ENCODE results near the gene CDC42BPB.

The CDC42BPB gene, protein sequence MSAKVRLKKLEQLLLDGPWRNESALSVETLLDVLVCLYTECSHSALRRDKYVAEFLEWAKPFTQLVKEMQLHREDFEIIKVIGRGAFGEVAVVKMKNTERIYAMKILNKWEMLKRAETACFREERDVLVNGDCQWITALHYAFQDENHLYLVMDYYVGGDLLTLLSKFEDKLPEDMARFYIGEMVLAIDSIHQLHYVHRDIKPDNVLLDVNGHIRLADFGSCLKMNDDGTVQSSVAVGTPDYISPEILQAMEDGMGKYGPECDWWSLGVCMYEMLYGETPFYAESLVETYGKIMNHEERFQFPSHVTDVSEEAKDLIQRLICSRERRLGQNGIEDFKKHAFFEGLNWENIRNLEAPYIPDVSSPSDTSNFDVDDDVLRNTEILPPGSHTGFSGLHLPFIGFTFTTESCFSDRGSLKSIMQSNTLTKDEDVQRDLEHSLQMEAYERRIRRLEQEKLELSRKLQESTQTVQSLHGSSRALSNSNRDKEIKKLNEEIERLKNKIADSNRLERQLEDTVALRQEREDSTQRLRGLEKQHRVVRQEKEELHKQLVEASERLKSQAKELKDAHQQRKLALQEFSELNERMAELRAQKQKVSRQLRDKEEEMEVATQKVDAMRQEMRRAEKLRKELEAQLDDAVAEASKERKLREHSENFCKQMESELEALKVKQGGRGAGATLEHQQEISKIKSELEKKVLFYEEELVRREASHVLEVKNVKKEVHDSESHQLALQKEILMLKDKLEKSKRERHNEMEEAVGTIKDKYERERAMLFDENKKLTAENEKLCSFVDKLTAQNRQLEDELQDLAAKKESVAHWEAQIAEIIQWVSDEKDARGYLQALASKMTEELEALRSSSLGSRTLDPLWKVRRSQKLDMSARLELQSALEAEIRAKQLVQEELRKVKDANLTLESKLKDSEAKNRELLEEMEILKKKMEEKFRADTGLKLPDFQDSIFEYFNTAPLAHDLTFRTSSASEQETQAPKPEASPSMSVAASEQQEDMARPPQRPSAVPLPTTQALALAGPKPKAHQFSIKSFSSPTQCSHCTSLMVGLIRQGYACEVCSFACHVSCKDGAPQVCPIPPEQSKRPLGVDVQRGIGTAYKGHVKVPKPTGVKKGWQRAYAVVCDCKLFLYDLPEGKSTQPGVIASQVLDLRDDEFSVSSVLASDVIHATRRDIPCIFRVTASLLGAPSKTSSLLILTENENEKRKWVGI (N-terminal part only)

DNA sequence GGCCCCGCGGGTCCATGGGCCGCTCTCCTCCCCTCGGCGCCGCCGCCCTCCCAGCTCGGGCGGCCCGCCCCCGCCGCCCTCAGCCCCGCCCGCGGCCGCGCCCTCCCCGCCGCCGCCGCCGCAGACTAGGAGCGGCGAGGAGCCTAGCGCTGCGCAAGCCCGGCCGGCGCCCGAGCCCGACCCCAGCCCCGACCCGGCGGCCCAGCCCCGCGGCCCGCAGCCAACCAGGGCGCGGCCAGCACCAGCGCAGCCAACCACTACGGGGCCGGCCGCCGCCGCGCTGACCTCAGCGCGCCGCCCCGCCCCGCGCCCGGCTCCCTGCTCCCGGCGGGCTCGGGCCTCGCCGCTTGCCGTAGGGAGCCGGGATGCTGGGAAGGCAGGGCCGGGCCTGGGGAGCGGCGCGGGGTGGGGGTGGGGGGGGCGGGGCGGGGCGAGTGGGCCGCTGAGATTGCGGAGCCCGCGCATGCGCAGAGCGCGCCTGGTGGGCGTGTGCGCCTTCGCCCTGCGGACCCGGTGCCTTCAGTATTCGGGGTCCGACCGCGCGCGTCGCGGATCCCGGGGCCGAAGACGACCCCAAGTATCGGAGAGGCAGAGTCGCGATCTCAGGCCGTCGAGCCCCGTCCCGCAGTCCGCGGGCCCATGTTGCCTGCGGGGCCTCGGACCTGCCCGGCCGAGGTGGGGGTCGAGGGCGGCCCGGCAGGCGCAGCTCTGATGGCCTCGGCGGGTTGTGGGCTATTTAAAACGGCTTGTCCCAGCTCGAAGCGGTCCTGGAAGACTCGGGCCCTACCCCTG, at the start of gene CDC42BPB:
Gene CDC42BPB, minus strand, starts transcription at position 178 of the 792 bp plus-strand sequence. CDS start 376 bp downstream, outside the sequence.
- DNase-seq (ENCODE audit: low read depth in 3 of 3, low spot score in 1 of 3) = peak in 2 of 3 donors; percentile 12 to 27

DNA sequence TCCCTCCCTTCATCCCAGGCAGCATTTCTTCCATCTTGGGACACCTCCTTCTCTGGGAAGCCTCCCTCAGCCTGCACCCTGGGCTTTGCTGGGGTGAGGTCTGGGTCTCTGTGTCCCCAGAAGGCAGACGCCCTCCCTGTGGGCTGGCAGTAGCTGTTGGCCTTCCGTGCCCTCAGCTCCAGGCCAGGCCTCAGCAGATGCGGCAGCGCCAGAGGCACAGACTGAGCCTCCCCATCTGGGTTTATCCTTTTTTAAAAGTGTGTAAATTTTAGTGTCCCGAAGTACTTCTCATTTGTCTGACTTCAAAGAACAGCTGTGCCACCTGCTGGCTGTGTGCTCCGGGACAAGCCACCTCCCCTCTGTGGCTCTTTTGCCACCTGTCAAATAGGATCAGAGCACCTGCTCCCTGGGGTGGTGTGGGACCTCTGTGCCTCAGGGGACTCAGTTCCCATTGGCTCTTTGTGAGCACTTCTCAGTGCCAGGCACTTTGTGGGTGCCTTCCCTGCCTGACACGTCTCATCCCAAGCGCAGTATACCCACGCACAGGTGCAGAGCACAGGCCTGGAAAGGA, 48.3 kb upstream of the CDC42BPB start:
- DNase-seq (ENCODE audit: low read depth in 3 of 3, low spot score in 1 of 3) = no peak

DNA sequence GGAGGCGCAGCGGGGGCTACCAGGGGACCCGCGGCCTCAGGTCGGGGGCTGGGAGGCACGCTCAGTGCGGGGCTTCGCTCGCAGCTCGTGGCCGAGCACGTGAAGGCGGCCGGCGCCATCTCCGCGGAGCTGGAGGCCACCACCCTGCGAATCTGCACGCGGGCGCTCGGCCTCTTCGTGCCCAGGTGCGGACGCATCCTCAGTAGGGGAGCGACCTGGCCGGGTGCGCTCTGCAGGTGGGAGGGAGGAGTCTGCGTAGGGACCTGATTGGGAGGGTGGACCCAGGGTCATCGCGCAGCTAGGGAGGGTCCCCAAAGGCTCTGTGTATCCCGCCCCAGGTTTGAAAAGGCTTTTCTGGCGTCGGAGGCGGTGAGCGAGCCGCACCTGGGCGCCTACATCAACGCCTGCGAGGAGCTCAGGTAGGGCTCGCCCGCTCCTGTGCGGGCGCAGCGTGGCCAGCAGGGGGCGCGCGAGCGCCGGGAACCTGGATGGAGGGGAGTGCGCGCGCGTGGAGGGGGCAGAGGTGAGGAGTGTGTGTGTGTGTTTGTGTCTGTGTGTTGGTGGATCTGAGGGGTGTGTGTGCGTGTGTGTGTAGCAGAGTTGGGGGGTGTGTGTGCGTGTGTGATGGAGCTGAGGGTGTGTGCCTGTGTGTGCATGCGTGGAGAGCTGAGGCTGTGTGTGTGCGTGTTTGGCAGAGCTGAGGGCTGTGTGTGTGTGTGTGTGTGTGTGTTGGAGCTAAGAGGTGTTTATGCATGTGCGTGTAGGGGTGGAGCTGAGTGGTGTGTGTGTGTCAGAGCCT, 47.5 kb upstream of the CDC42BPB start:
- DNase-seq (ENCODE audit: low read depth in 3 of 3, low spot score in 1 of 3) = peak; percentile 28 to 73 (median 53)

DNA sequence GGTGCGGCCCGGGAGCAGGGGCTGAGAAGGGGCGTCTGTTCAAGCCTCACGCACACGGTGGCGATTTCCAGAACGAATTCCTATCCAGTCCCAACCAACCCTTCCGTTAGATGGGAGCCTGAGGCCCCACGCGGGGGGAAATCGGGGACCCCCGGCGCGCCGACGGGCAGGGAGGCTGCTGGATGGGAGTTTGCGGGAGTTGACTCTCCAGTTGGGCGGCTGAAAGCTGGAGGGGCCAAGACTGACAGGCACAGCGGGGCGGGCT, 47.0 kb upstream of the CDC42BPB start:
- DNase-seq (ENCODE audit: low read depth in 3 of 3, low spot score in 1 of 3) = no peak

DNA sequence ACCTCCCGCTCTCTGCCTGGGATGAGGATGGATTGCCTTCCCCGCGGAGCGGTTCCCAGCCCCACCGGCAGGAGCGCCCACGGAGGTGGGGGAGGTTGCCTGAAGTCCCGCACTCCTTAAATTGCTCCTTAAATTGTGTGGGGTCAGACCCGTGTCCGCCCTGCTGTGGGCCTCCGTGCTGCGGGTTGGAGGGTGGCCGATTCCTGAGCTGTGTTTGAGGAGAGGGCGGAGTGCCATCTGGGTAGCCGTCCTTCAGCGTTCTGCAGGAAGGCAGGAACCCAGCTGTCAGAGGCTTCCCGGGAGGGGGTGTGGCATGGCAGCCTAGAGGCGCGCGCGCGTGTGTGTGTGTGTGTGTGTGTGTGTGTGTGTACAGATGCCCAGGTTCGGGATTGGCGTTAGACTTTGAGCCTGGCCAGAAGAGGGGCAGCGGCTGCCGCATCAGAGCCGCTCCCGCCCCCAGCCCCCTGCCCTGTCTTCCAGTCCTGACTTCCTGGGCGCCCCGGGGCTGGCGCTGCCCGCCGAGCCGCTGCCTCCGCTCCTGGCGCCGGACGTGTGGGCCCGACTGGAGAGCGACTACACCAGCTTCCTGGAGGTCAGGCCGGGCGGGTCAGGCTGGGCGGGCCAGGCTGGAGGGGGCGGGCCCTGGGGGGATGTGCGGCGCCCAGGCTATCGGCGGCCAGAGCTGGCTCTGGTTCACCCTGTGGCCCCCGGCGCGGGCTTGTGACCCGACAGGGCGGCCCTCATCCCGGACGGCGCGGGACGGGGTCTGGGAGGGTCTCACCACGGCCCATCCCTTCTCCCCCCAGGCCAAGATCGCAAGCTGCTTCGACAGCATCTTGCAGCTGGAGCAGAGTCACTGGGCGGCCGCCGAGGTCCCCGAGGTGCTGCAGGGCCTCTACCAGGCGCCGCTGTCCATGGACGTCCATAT, 46.4 kb upstream of the CDC42BPB start:
- no peak for DNase-seq (ENCODE audit: low read depth in 3 of 3, low spot score in 1 of 3)

DNA sequence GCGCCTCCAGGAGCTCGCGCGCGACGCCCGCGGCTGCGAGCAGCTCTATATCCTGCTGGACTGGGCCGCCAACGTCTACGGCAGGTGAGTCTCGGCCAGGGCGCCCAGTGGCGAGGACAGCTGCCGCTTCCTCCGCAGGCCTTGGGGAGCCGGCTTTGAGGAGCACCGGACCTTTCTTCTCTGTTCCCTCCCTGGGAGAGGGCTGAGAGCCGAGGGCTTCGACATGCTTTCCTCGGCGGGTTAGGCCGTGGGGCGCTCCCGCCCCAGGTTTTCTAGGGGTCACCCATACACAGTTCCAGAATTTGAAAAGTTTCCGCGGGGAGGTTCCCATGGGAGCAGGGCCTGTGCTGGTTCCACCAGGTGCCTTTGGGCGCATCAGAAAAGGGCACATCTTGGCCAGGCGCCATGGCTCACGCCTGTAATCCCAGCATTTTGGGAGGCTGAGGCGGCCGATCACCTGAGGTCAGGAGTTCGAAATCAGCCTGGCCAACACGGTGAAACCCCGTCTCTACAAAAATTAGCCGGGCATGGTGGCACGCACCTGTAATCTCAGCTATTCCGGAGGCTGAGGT, 45.4 kb upstream of the CDC42BPB start:
- DNase-seq (ENCODE audit: low read depth in 3 of 3, low spot score in 1 of 3) = no peak

DNA sequence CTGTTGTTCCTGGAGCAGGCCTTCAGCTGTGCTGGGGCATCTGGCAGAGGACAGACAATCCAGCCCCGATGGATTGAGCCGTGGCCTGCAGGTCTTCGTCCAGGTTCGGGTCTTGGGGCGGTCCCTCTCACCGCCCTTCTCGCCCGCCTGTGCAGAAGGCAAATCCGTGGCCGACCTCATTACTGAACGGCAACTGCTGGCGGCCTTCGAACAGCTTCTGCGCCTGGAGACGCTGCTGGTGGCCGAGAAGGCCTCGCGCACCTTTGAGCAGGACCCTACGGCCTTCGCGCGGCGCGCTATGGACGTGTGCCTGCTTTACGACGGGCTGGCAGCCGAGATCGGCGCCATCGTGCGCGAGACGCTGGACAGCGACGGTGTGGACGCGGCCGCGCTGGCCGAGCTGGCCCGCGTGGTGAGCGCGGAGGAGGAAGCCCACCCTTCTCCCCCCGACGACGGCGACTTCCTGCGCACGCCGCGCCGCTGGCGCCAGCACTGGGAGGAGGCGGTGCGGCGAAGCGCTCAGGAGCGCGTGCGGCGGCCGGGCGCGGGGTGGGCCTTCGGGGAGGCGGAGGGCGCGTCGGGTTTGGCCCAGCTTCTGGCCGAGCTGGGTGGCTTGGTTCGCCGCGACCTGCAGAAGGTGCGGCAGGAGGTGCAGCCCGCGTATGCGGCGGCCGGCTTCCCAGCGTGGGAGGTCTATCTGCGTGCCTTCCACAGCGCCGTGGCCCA, 44.8 kb upstream of the CDC42BPB start:
- DNase-seq (ENCODE audit: low read depth in 3 of 3, low spot score in 1 of 3) = no peak

DNA sequence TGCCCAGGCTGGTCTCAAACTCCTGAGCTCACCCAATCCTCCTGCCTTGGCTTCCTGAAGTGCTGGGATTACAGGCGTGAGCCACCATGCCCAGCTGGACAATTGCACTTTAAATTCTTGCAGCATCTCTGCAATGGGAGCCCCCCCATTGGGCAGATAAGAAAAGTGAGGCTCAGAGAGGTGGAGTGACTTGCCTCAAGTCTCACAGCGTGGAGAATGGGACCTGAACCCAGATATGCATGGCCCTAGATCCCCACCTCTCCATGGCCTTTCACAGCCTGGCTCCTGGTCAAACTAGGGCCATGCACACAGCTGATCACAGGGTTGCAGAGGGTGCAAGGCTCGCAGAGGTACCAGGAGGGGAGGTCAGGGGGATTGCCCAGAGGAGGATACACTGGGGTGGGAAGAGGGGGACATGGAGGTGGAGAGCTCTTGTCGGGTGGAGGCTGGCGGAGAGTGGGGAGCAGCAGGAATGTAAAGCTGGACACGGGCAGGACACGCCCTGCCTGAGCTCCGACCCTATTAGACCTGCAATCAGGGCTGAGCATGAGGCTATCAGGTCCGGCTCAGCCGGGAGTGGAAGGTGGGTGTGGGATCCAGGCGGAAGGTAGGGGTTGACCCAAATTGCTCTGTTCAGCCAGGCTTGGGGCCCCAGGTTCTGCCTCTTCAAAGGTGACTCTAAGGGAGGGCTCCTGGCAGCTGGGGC, 44.1 kb upstream of the CDC42BPB start:
- no peak for DNase-seq (ENCODE audit: low read depth in 3 of 3, low spot score in 1 of 3)

DNA sequence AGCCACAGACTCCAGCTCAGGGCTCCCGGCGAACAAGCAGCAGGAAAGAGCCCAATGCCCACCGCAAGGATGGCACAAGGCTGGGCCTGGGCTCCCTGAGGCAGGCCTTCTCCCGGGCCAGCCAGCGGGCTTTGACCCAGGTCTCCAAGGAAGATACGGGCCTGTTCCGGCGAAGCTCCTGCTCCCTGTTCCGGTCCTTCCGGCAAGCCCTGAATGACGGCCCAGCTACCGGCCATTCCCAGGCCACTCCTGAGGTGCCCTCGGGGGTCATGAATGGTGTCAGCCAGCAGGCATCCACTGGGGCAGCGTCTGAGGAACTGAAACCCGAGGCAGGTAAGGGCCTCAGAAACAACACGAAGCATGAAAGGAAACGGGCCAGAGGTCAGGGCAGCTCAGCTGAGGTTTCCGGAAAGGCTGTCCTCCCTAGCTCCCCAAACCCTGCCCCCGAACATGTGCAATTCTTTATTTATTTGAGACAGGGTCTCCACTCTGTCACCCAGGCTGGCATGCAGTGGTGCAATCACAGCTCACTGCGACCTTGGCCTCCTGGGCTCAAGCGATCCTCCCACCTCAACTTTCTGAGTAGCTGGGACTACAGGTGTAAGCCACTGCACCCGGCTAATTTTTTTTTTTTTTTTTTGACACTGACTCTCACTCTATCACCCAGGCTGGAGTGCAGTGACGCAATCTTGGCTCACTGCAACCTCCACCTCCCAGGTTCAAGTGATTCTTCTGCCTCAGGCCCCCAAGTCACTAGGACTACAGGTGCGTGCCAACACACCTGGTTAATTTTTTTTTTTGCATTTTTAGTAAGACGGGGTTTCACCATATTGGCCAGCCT, 43.2 kb upstream of the CDC42BPB start:
- DNase-seq (ENCODE audit: low read depth in 3 of 3, low spot score in 1 of 3) = no peak

DNA sequence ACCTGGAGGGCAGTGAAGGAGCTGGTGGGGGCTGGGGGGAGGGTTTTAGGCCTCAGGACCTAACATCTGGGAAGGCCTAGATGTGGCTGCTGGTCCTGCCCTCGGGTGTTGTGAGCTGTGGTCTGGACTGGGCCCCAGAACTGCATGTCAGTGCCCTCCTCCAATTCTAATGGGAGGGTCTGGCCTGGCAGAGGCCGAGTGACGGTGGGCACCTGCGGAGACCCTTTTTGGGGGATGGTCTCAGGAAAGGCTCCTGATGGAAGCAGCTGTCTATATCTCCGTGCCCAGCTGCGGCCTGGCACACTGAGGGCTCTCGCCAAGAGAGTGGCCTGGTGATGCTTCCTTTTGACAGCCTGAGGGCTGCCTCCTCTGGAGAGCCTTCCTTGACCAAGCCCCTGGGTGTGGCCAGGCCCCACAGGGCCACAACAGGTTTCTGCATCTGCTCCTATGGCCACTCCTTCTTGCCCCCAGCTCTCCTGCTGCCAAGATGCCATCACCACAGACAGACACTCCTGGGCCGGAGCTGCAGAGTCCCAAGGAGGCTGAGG, 42.5 kb upstream of the CDC42BPB start:
- DNase-seq (ENCODE audit: low read depth in 3 of 3, low spot score in 1 of 3) = no peak

DNA sequence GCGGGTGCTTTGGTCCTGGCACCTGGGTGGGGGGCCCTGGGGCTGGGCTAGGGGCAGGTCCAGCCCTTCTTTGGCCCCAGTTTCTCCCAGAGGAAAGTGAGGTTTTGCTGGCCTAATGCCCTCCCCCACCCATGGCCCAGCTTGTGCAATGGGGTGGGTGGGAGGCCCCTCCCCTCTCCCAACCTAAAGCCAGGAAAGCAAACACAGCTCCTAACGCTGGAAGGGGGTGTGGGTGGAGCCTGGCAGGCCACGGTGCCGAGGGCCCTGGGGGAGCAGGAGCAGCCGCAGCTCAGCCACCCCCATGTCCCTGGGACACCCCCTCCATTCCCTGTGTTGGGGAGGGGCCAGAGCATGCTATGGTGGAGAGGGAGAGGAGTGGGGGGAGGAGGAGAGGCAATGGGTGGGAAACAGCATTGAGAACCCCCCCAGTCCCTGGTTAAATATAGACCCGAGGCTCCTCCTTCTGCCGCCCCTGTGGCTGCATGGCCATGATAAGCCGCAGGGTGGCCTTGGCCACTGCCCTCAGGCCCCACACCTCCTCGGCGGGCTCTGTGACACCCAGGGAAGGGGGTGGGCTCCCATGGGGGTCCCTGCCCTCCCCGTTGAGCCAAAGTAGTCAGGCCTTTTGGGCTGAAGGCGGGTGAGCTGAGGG, 41.9 kb upstream of the CDC42BPB start:
- DNase-seq (ENCODE audit: low read depth in 3 of 3, low spot score in 1 of 3) = no peak

DNA sequence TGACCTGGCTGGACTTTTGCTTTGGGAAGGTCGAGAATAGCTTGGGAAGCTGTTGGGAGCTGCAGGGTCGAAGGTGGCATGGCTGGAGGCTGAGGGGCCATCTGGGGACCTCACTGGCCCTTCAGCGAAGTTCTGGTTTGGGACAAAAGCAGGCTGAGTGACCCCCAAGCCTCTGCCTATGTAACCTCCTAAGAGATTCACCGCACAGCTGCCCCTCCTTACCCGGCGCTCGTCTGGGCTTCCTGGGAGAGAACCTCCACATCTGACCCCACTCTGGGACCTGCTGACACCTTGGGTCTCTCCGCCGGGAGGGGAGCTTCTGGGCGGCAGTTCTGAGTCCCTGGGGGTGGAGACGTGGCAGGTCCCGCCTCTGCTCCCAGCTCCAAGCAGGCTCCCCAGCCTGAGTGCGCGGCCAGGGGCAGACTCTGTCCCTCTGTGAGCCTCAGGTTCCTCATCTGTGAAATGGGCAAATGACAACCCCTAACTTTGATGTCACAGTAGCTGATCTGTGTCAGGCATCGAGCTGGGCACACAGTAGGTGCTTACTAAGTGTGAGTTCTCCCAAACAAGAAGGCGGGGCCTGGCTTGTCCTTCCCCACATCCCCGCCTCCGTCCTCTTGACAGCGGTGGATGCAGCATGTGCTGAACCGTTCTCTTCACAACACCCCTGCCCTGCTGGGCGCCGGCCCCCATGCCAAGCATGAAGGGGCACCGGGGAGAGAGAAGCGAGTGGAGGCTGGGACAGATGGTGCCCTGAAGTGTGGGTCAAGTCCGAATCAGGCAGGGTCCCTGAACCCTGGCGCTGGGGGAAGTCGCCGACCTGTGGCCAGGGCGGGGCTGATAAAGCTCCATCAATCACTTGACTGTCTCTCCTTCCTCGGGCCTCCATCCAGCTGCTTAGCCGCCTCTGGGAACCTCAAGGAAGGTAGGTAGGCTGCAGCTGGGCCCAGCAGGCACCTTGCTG, 40.9 kb upstream of the CDC42BPB start:
- DNase-seq (ENCODE audit: low read depth in 3 of 3, low spot score in 1 of 3) = no peak

DNA sequence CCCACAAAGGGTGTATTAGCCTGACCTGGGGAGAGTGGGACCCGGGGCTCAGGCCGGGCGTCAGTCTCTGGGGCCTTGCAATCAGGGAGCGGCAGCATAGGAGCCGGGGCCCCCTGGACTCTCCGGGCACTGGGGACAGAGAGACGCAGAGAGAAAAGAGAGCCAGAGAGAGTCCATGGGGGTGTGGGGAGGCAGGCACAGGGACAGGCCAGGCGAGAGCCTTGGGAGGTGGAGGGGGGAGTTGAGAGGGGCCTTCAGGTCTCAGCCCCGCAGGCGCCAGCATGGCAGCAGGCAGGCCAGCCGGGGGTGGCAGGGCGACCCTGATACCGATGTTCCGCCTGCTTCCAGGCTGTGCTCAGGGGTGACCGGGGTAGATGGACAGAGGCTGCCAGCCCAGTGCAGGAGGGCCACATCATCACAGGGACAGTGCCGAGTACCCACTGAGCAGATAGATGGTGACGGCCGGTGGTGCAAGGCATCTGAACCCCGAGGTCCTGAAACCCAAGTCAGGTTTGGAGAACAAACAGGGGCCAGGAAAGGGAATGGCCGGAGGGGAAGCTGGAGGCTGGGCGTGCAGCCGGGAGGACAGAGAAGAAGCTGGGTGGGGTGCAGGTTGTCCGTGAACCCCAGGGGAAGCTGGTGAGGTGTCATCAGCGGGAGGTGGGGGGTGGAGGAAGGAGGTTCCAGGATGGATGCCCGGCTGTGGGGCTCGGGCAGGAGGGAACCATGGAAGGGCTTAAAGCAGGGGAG, 40.1 kb upstream of the CDC42BPB start:
- no peak for DNase-seq (ENCODE audit: low read depth in 3 of 3, low spot score in 1 of 3)

Measured in stimulated activated CD4-positive, alpha-beta T cell treated with anti-CD3 and anti-CD28 coated beads, TNF-alpha, amount 100 ng/mL, for 1 hour (primary cell).